Psoas muscle (tissue), 8 donors: ENCODE measurements around the gene ARFGAP1. TPM values are rescaled to one million over a fixed set of nuclear protein-coding genes. Genes with fewer than 3 reads are reported as not detected.

ENCODE experiments used
- ATAC-seq, 4 donors: fragments of 200-7000 bp; cut with Tn5 transposase; one replicate each; pipeline ENCODE4 v1.9.1; 2020; ENCODE audit warnings: moderate library complexity in 3 of 4, mild to moderate bottlenecking in 2 of 4
- DNase-seq, 2 donors: peaks; one replicate each; pipeline ENCODE4 v3.0.0-alpha.2; 2020
- H3K27ac ChIP-seq: fragments of 200-600 bp; one replicate; pipeline ENCODE4 v1.8.0; 2022
- H3K27me3 ChIP-seq, 3 donors: fragments of 200-600 bp in 1 of 3; one replicate each; pipeline versions ENCODE4 v1.6.1 to v1.8.0; 2013 to 2022; ENCODE audit warnings: low read length in 2 of 3, mild to moderate bottlenecking in 2 of 3, moderate library complexity in 1 of 3; ENCODE audit not compliant: insufficient read depth in 3 of 3
- H3K36me3 ChIP-seq, 2 donors: fragments of 200-600 bp in 1 of 2; one replicate each; pipeline versions ENCODE4 v1.6.1 to v1.8.0; 2013 to 2022; ENCODE audit warnings: low read depth in 1 of 2, mild to moderate bottlenecking in 1 of 2, moderate library complexity in 1 of 2; ENCODE audit not compliant: insufficient read depth in 1 of 2
- H3K4me1 ChIP-seq: fragments of 200-600 bp; one replicate; pipeline ENCODE4 v1.8.0; 2022
- H3K4me3 ChIP-seq: fragments of 200-600 bp; one replicate; pipeline ENCODE4 v1.8.0; 2022; ENCODE audit warnings: mild to moderate bottlenecking
- H3K9me3 ChIP-seq: fragments of 200-600 bp; one replicate; pipeline ENCODE4 v1.8.0; 2022
- WGBS, 3 donors: extraction: QIAGEN DNeasy Blood & Tissue Kit; methylation state at CpG; one replicate each; pipeline versions ENCODE4 v1.1.6 to v1.1.7; 2013; 5-methylcytosine and 5-hydroxymethylcytosine counted together
- intact Hi-C, 2 donors: fragments of 100-400 bp; cut with DNase I; formaldehyde crosslinking; loops; one replicate each; pipeline versions ENCODE4 v1.11.0 to v1.14.2; 2022
- polyA plus RNA-seq, 3 donors: library from polyadenylated mRNA; stranded (reverse); fragments of 200-250 nt; gene quantifications; one replicate each; pipeline ENCODE4 v1.2.3, GENCODE V29; 2013
- total RNA-seq, 4 donors: library from RNA; stranded (reverse); fragmentation: NEBNext Ultra II Directional in 2 of 4; extraction: Animal tissue kit (Norgen Biotek cat#: 25700) in 2 of 4; gene quantifications; one replicate each; pipeline versions ENCODE4 v1.2.1 to v1.2.4, GENCODE V29; 2021 to 2023
- TF ChIP-seq, protein P1 (sequence below): fragments of 200-600 bp; IDR thresholded peaks from one replicate; pipeline ENCODE4 v1.8.0; 2022; ENCODE audit warnings: antibody characterized with exemption
- donor health status: healthy with polysubstance abuse.
- donor health status: DM: no; HTN: no; CAD: no; lungs with moderate emphysema.
- donor health status: Bipolar disorder and iron deficiency.
- donor health status: healthy.
- donor health status: DM: yes; HTN: yes; CAD: no.
- donor health status: DM: no; HTN: no; CAD: no.
- donor health status: DM: no; HTN: no; CAD: no.
- donor health status: DM: yes; HTN: yes; CAD: no.

The ARFGAP1 gene
- total and polyA plus RNA-seq, 7 donors = 19.9 to 42.2 (median 26.8) TPM

DNA sequence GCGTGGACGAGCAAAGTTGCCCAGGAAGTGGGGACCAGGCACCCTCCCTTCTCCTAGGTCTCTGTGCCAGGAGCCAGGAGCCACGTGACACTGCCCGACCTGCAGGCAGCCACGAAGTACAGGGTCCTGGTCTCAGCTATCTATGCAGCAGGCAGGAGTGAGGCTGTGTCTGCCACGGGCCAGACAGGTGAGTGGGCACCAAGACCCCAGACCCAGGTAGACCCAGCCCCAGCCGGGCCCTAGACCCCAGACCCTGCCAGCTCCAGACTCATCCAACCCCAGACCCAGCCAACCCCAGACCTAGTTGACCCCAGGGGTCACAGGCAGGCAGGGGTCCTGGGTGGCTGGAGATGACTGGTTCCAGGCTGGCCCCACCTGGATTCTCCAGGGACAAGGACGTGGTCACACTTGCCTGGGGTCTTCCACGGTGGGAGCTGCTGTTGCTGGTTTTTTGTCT is 41.4 kb downstream of the ARFGAP1 start:
- Histone ChIP-seq H3K4me3 (no peak overlapping the region), H3K27me3 (peaks cover 0 to 32% (median 7%) of the 10 kb centered on the region in 3 donors), H3K9me3 (no peaks in the 10 kb centered on the region), H3K27ac (no peak overlapping the region), H3K4me1 (no peaks in the 10 kb centered on the region), H3K36me3 (no peaks in the 10 kb centered on the region)
- DNase-seq (peak; percentile 11 to 41), ATAC-seq (no peak)
- TF ChIP-seq, protein P1, sequence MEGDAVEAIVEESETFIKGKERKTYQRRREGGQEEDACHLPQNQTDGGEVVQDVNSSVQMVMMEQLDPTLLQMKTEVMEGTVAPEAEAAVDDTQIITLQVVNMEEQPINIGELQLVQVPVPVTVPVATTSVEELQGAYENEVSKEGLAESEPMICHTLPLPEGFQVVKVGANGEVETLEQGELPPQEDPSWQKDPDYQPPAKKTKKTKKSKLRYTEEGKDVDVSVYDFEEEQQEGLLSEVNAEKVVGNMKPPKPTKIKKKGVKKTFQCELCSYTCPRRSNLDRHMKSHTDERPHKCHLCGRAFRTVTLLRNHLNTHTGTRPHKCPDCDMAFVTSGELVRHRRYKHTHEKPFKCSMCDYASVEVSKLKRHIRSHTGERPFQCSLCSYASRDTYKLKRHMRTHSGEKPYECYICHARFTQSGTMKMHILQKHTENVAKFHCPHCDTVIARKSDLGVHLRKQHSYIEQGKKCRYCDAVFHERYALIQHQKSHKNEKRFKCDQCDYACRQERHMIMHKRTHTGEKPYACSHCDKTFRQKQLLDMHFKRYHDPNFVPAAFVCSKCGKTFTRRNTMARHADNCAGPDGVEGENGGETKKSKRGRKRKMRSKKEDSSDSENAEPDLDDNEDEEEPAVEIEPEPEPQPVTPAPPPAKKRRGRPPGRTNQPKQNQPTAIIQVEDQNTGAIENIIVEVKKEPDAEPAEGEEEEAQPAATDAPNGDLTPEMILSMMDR = no peak
- WGBS, 3 donors = 45 to 57% (median 54%) methylated on average over 7 to 9 of the region's 9 CpGs
- intact Hi-C loops = no loop called here

DNA sequence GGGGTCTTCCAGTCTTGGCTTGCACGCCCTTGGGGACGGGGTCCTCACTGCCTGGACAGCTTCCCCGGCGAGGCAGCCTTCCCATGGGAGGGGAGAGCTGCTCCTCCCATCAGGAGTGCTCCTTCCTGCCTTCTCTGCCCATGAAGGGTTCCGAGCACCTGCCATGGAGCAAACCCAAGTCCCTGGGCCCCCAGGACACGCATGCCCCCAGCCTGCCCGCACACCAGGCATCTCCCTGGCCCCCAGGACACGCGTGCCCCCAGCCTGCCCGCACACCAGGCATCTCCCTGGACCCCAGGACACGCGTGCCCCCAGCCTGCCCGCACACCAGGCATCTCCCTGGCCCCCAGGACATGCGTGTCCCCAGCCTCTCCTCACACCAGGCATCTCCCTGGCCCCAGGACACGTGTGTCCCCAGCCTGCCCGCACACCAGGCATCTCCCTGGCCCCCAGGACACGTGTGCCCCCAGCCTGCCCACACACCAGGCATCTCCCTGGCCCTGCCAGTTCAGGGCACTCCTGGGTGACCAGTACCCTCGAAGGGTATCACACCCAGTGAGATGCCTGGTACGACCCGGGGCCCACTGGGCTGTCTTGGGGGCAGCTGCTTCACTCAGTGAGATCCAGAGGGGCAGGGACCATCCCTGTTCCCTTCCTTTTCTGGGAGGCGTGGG is 42.1 kb downstream of the ARFGAP1 start:
- ATAC-seq = no peak
- H3K4me1 ChIP-seq = no peaks in the 10 kb centered on the region
- no peak overlapping the region for H3K4me3 ChIP-seq
- no peaks in the 10 kb centered on the region for H3K9me3 ChIP-seq
- no peak overlapping the region for H3K27ac ChIP-seq
- H3K36me3 ChIP-seq = no peaks in the 10 kb centered on the region
- TF ChIP-seq, protein P1 = no peak
- peaks cover 0 to 31% (median 4%) of the 10 kb centered on the region in 3 donors for H3K27me3 ChIP-seq
- DNase-seq = peak; percentile 7 to 48
- 83 to 88% (median 87%) methylated on average over 21 of the region's 21 CpGs for WGBS, 3 donors
- intact Hi-C loops = no loop called here

DNA sequence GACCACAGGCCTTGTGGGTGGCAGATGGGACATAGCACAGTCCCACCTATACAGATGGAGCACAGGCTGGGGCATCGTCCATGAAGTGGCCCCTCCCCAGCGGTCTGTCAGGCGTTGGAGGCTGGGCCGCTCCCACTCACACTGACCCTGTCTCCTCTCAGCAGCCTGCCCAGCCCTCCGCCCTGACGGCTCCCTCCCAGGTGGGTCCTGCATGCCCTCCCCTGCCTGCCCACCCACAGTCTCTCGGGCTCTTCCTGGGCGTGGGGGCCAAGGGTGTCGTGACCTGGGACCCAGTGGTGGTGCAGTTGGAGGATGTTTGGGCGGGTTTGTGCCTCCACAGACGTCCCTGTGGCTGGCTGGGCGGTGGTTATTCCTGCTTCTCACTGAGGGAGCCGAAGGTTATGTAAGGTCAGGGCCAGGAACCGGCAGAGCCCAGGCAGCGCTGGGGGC is 42.7 kb downstream of the ARFGAP1 start:
- intact Hi-C loops = no loop called here
- Histone ChIP-seq H3K9me3 (no peaks in the 10 kb centered on the region), H3K4me3 (no peak overlapping the region), H3K27me3 (peaks cover 0 to 33% (median 3%) of the 10 kb centered on the region in 3 donors), H3K27ac (no peak overlapping the region), H3K4me1 (no peaks in the 10 kb centered on the region), H3K36me3 (no peaks in the 10 kb centered on the region)
- ATAC-seq = no peak
- 47 to 56% (median 51%) methylated on average over 14 to 15 of the region's 15 CpGs for WGBS, 3 donors
- DNase-seq = peak; percentile 11 to 39
- TF ChIP-seq, protein P1 = no peak

DNA sequence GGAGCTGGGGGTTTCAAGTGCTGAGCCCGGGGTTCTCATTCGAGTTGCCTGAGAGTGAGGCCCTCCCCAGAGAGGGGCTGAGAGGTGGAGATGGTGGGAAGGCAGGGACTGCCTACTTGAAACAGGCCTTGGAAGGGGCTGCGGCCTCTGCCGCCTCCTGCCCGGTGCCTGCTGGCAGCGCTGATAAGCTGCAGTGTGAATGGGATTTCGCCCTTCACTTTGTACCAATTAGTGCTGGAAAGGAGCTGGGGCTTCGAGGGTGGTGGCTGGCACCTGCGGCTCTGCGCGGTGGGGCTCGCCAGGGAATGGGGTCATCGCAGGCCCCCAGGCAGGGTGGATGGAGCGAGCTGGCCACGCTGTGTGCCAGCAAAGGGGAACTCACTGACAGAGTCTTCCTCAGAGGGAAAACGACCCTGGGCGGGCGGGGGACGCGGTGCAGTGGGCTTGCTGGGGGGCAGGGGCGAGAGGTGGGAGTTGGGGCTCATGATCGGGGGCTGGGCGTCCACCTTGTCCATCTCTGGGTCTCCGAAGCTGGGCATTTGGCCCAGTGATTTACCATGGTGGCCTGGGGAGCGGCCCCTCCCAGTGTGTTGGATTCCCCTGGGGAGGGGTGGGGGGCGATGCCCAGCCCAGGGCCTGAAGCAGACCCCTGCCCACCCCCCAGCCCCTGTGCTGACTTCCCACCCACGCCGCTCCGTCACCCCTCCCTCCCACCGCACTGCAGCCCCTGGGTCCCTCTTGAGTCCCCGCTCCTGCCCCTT is 43.3 kb downstream of the ARFGAP1 start:
- peak; percentile 11 to 30 for DNase-seq
- WGBS, 3 donors = 58 to 65% (median 58%) methylated on average over 24 to 31 of the region's 31 CpGs
- ATAC-seq = no peak

More for the DNA sequence above, 43.3 kb downstream of the ARFGAP1 start:
- H3K36me3 ChIP-seq = no peaks in the 10 kb centered on the region
- TF ChIP-seq, protein P1 = no peak
- H3K9me3 ChIP-seq = no peaks in the 10 kb centered on the region
- H3K27me3 ChIP-seq = peaks cover 0 to 39% (median 3%) of the 10 kb centered on the region in 3 donors
- H3K4me3 ChIP-seq = no peak overlapping the region
- H3K27ac ChIP-seq = no peak overlapping the region
- intact Hi-C loops = no loop called here
- H3K4me1 ChIP-seq = no peaks in the 10 kb centered on the region
